GM19372 (cell line): ENCODE measurements around the gene ASS1.

Experiments used
- ATAC-seq: cut with Tn5 transposase; IDR thresholded peaks from one replicate; pipeline ENCODE4 v1.9.1; 2021; ENCODE audit warnings: mild to moderate bottlenecking, low read depth, moderate library complexity; ENCODE audit not compliant: unreplicated experiment

Gene ASS1

DNA sequence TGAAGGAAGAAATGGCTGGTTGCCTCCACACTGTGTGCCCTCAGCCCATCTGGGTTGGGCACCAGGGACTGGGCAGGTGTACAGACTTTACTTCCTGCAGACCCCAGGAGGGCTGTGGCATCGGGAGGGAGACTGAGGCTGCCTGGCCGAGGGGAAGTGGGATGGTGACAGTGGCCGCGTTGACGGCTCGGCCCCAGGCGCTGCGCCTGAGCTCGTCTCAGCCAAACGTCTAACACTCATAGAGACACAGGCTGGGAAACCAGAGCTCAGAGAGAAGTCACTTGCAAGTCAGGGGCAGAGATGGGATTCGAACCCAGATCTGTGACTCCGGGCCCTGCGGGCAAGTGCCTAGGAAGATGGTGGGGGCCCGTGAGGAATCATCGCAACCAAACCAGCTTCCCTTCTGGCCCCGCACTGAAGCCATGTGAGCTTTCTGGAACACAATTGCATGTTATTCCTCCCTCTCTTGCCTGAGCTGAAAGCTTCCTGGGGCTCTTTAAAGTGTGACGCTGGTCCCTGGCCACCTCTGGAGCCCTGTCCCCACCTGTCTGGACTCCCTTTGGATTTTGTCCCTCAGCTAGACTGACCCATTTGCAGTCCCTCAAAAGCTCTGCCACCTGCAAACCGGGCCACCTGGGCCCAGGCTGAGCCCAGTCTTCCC lies 81.6 kb downstream of the ASS1 start:
- no peak for ATAC-seq

DNA sequence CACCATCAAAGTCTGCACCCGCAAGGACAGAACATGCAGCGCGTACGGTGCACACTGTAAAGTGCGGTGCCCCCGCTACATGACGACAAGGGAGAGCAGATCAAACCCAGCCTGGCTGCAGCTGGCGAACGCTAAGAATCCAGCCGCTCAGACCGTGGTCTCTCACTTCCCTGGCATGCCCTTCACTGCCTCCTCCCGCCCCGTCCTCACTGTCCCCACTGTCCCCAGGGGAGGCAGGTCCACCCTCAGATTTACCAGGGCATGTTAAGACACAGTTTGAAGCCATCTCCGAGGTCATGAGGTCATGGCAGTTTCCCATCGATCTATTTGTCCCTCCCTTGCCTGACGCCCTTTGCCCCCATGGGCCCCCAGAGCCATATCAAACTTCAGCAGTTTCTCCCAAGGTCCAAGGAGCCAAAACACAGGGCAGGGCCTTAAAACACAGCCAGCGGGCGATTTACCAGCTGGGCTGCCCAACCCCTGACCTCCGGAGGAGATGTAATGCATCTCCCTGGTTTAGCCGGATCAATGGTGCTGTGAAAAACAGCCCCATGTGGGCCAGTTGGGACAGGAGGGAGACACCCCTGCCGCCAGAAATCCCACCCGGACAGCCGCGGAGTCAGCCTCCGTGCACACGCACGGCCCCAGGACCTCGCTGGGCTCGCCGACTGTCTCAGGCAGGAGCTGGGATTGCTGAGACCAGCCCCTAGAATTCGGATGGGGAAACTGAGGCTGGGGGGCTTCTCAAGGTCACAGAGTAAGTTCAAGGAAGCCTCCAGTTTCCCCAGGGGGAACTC lies 82.3 kb downstream of the ASS1 start:
- ATAC-seq, result no peak

DNA sequence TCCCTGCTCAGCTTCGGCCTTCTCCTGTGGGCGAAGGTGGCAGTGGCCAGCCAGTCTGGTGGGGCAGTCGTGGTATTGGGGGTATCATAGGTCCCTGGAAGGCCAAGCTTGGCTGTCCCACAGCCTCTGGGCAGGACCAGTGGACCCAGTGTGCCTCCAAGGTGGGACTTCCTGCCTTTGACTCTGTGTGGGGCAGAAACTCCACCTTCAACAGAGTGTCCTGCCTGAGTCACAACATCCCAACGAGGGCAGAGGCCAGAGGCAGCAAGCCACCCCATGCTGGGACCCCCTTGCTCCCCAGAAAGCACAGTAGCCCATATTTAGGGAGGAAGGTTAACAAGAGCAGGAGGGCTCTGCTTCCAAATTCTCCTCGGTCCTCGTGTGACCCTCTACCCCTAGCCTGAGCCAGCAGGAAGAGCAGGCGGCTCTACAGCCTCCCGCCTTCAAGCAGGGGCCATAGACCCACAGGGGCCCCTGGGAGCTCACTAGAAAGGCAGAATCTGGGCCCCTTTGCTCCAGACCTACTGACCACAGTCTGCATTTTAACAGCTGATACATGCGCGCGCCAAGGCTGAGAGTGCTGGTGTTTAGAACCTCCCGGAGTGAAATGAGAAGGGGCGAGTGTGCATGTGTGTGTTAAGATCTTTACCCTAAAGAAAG lies 83.0 kb downstream of the ASS1 start:
- ATAC-seq, result no peak

DNA sequence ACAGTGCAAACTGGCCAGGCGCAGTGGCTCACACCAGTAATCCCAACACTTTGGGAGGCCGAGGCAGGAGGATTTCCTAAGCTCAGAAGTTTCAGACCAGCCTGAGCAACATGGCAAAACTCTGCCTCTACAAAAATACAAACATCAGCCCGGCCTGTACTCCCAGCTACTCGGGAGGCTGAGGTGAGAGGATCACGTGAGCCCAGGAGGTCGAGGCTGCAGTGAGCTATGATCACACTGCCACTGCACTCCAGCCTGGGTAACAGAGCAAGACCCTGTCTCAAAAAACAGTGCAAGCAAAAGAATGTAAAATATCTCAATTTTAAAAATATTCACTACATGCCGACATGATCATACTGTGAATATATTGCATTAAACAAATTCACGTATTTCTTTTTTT lies 83.9 kb downstream of the ASS1 start:
- ATAC-seq, result no peak

DNA sequence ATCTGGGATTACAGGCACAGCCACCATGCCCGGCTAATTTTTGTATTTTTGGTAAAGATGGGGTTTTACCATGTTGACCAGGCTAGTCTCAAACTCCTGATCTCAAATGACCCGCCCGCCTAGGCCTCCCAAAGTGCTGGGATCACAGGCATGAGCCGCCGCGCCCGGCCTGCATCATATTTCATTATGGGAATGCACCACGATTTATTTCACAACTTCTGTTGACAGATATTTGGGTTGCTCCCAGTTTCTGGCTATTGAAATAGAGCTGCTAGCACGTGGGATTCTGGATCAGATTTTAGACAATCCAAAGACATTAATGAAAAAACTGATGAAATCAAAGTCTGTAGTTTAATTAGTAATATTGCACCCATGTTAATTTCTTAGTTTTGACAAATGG lies 86.2 kb downstream of the ASS1 start:
- ATAC-seq, result no peak

DNA sequence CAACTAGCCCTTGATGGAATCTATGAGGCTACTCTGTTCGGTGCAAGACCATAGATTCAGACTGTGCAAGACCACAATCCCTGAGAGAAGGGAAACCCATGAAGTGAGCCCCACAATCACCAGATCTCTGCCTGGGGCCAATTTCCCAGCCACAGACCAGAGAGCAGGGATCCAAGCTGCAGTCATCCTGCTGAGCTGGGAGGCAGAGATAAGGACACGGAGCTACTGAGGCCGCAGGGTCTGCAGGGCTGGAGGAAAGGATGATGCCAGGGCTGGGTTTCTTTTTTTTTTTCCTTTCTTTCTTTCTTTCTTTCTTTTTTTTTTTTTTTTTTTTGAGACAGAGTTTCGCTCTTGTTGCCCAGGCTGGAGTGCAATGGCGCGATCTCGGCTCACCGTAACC lies 86.9 kb downstream of the ASS1 start:
- ATAC-seq, result no peak

DNA sequence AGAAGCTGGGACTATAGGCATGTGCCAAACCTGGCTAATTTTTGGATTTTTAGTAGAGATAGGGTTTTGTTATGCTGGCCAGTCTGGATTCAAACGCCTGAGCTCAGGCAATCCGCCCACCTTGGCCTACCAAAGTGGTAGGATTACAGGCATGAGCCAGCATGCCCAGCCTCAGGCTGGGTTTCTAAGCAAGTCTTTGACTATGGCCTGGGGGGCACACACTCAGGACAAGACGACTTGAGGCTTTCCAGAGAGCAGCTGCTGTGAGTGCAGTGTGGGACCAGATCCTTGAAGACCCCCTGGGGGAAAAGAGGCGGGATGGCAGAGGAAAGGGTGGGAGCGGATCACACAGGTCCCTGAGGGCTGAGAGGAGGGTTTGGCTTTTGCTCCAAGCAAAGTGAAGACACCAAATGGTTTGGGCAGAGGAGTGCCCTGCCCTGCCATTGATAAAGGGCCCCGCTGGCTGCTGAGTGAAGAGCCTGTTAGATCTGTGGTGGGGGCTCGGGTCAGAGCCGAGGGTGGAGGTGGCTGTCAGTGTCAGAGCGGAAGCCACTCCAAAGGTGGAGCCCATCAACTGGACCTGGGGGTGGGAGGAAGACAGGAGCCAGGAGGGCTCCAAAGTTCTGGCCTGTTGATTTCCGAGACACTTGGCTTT lies 87.8 kb downstream of the ASS1 start:
- no peak for ATAC-seq

DNA sequence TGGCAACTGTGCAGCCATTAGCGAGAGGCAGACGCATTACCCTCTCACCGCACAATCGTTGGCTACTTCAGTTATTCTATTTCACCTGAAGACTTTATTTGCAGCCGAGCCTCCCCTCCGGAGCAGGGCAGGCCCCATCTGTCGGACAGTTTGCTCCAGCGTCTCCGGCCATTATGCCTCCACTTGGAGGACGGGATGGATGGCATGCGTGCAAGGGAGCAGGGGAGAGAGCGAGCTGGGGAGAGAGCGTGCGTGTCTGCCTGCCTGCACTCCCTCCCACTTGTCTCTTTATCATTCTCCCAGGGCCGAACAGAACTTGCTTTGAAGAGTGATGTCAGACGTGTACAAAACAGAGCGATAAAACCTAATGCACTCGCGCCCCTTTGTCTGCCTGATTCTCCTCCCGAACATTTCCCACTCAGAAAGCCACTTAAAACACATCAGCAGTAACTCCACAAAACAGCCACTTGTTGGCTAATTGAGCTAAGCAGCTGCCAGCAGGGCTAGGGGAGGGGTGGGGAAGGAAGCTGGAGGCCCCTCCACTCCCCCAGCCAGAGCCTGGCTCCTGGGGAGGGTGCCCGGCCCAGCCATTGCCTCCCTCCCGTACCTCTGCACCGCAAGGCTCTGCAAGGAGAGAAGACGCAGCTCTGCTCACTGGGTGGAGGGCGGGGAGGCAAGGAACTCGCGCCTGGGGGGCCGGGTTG lies 91.2 kb downstream of the ASS1 start:
- no peak for ATAC-seq

DNA sequence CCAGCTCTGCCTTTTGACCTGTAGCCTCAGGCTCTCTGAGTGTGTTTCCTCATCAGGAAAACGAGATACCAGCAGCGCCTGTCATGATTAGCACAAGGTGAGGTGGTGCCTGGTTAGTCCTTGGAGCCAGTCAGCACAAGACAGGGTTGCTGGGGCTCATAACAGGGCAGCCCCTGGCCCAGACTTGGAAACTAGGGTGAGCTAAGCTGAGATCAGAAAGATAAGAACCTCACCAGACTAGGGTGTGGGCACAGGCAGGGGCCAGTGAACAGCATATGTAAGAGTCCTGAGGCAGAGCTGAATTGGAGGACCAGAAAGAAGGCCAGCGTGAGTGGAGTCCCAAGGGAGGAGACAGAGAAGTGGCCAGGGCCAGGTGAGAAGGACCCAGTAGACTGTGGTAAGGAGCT lies 91.9 kb downstream of the ASS1 start:
- ATAC-seq, result no peak

DNA sequence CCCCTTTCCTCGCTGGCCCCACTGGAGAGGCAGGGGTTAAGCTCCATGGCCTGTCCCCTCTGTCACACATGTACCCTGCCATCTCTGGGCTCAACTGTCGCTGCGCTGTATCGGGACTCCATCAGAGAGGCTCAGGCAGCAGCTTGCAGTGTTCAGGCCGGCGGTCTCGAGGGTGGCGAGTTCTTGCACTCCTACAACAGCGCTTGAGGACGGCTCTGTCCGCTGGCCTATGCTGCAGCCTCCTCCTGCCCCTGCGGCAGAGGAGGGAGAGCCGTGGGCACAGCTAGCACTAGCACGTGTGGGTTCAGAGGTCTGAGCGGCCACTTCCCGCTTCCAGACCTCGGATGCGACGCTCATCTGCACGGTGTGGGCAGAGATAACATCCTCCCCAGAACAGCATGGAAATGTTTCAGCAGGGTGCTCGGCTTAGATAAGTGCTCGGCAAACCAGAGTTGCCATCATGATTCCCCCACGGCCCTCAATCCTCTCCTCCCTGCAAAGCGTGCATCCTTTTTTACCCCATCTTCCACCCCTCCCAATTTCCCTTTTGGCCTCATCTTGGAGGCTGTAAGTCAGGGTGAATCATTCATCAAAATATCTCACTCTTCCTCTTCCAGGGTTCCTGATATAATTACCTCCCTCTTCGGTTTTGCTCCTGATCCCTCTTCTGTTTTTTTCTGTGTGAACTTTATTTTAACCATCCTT lies 92.7 kb downstream of the ASS1 start:
- no peak for ATAC-seq

DNA sequence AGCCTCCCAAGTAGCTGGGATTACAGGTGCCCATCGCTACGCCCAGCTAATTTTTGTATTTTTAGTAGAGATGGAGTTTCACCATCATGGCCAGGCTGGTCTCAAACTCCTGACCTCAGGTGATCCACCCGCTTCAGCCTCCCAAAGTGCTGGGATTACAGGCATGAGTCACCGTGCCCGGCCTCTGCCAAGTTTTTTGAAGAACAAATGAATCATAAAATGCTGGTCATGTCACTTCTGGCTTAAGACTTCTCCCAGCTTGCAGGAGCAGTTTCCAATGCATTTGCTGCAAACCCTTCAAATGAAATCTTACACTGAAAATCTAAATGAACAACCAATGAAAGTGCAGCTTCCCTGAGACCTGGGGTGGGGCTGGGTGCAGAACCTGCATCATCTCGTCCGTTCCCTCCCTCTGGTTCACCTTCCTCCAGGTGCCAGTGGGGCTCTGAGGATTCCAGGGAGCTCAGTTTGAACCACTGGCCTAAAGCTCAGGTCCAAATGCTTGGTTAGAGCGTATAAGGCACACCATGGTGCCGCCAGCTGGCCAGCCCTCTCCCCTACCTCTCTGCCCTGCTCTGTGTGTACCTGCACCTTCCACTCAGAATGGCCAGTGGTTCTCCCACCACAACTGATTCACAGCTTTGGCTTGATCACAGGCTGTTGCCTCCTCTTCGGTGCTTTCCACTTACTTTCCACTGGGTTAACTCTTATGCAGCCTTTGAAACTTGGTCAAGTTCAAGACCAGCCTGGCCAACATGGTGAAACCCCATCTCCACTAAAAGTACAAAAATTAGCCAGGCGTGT lies 94.9 kb downstream of the ASS1 start:
- no peak for ATAC-seq

DNA sequence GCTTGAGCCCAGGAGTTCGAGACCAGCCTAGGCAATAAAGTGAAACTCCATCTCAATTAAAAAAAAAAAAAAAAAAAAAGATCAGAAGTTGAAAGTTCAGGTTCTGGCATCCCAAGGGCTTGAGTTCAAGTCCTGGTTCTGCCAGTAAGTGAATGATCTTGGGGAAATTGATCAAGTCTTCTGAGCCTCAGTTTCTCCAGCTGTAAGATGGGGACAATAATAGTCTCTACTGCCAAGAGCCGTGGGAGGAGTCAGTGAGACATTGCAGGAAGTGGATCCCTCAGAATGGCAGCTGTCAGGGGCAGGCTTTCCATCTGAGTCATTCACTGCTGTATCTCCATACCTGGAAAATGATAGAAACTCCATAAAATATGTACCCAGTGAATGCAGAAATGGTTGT lies 96.8 kb downstream of the ASS1 start:
- no peak for ATAC-seq

DNA sequence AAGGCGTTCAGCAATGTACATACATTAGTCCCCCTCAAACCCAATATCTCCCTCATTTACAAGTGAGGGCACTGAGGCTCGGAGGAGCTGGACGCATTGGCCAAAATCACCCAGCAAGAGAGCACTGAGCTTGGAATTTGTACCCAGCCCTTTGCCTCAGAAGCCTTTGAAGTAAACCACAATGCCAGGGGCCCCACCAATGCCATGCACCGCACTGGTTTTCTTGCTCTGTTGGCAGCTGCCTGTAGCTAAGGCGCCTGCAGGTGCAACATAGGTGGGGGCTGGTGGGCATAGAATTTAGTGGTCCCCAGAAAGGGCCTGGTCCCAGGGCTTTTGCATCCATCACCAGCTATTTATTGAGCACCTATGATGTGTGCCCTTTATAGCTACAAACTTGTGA lies 97.3 kb downstream of the ASS1 start:
- ATAC-seq, result no peak

DNA sequence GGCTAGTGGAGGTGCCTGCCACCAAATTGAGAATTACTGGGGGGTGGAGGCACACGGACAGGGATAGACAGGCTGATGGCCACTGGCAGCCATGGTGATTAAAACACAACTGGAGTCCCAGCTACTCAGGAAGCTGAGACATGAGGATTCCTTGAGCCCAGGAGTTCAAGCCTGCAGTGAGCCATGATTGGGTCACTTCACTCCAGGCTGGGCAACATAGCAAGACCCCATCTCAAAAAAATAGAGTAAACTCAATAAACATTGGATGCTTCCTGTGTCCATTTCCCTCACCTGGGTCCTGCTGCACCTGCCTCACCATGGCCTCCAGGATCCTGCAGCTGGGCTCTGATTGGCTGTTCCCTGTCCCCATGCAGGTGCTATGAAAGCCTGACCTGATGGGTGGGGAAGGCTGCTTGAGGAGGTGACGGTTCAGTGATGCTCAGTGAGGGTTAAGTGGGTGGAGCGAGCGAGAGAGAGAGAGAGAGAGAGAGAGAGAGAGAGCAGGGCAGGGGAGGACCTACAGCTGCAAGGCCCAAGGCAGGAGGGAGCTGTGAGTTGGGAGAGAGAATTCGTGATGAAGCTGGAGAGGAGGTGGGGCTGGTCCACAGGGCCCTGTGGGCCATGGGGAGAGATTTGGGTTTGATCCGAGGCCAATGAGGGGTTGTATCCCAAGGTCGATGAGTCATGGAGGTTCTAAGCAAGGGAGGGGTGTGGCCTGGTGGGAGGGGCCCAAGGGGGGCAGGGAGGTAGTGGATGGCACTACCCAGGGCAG lies 97.9 kb downstream of the ASS1 start:
- ATAC-seq, result no peak

DNA sequence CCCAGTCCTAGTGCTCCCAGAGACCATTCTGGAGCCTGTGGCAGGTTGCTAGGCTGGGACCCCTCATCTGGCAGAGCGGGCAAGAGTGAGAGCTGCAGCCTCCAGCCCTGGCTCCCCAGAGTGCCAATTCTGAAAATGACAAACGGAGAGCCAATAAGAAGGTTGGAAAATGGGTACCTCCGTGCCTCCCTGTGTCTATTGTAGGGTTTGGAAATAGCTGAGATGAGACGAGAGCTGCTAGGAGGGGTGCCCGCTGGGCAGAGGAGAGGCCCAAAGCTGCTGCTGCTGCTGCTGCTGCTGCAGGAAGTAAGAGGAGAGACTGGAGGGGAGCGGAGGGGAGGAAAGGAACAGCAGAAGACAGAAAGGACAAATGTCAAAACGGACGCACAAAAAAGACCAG lies 98.6 kb downstream of the ASS1 start:
- ATAC-seq, result no peak

DNA sequence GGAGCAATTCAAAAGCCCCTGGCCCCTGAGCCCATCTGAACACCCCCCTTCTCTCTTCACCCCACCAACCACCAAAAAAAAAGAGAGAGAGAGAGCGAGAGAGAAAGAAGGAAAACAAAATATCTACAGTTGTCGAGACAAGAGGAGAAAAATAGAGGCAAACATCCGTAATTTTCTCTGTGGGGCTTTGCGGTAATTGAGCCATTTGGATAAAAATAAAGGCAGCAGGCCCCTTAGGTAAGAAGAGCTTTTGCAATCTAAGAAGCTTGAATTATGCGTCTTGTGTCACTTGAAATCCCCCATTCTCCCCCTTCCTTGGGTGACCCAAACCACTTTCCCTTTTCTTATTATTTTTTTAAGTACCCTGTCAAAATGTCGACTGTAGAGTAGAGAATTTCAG lies 99.1 kb downstream of the ASS1 start:
- ATAC-seq, result no peak

DNA sequence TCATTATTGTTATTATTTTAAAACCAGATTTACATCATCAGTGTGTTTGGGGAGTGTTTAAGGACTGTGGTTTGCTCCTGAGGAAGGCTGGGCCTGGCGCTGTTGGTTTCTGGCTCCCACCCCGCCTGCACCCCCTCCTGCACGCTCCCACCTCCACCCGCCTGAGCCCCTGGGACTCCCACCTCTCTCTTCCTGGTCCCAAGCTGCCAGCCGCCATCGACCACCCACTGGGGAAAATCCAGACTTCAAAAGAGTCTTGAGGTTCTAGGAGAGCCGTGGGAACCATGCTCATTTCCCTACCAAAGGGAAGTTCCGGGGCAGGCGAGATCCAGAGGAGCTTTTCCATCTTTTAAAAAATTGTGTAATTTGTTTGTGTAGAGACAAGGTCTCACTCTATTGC lies 99.6 kb downstream of the ASS1 start:
- ATAC-seq, result no peak

DNA sequence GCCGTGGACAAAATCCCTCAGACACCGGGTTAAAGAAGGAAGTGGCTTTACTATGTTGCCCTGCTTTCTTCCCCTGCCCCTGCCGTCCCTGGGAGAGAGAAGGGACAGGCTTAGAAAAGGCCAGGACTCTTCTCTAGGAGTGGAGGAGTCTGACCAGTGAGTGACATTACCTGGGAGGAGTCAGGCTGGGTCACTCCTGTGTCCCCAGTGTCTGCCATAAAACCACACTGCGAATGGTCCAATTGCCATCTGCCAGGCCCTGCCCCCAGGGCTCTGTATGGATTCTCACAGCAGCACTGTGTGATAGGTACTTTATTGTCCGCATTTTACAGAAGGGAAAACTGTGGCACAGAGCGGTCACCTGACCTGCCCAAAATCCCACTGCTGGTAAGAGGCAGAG lies 103.3 kb downstream of the ASS1 start:
- ATAC-seq, result no peak
